Mesenchymal stem cell (in vitro differentiated cells and primary cell): ENCODE results near the gene ASIP.
A peak's percentile ranks its signal among the peaks of the same experiment; 100 is the strongest.
"Not testable (repeated sequence)": the region's sequence is repeated elsewhere in the genome, so short reads cannot be mapped to it uniquely, and the experiment has no call there.

Source experiments
- DNase-seq: peaks from one replicate; pipeline ENCODE4 v3.0.0-alpha.2; 2013
- H2AFZ ChIP-seq: one replicate; pipeline ENCODE4 v1.6.1; 2013; ENCODE audit warnings: low read depth, mild to moderate bottlenecking, control low read depth, inconsistent platforms, low read length, moderate library complexity
- H2AK5ac ChIP-seq: 2 replicates; pipeline ENCODE4 v1.6.1; 2013; ENCODE audit warnings: low read length, moderate library complexity, mild to moderate bottlenecking, inconsistent platforms; ENCODE audit not compliant: severe bottlenecking
- H2BK120ac ChIP-seq: one replicate; pipeline ENCODE4 v1.6.1; 2013; ENCODE audit warnings: low read depth, mild to moderate bottlenecking, inconsistent platforms, low read length, moderate library complexity
- H2BK12ac ChIP-seq, 2 experiments: one replicate each; pipeline ENCODE4 v1.6.1; 2013; ENCODE audit warnings: inconsistent platforms in 2 of 2, low read length in 2 of 2, mild to moderate bottlenecking in 2 of 2, moderate library complexity in 2 of 2, control low read depth in 1 of 2
- H2BK15ac ChIP-seq: one replicate; pipeline ENCODE4 v1.6.1; 2013; ENCODE audit warnings: mild to moderate bottlenecking, low read depth, inconsistent platforms; ENCODE audit not compliant: poor library complexity, severe bottlenecking
- H2BK5ac ChIP-seq: 2 replicates; pipeline ENCODE4 v1.6.1; 2013; ENCODE audit warnings: low read depth, mild to moderate bottlenecking, low read length, control low read depth, inconsistent platforms; ENCODE audit not compliant: poor library complexity, severe bottlenecking
- H3K14ac ChIP-seq, 2 experiments: one replicate each; pipeline ENCODE4 v1.6.1; 2013; ENCODE audit warnings: inconsistent platforms in 2 of 2, low read length in 2 of 2, control low read depth in 1 of 2, mild to moderate bottlenecking in 1 of 2, moderate library complexity in 1 of 2
- H3K18ac ChIP-seq, 2 experiments: one replicate each; pipeline ENCODE4 v1.6.1; 2013; ENCODE audit warnings: inconsistent platforms in 2 of 2, low read length in 2 of 2, control low read depth in 1 of 2, low read depth in 1 of 2, mild to moderate bottlenecking in 1 of 2
- H3K23ac ChIP-seq, 2 experiments: one replicate each; pipeline ENCODE4 v1.6.1; 2013; ENCODE audit warnings: inconsistent platforms in 2 of 2, low read length in 2 of 2, mild to moderate bottlenecking in 2 of 2, moderate library complexity in 2 of 2, control low read depth in 1 of 2
- H3K27ac ChIP-seq: 2 replicates; pipeline ENCODE4 v1.5.1; 2013; ENCODE audit warnings: mild to moderate bottlenecking, moderate library complexity, low read length, control low read depth, inconsistent platforms; ENCODE audit not compliant: poor library complexity, severe bottlenecking
- H3K27me3 ChIP-seq, 2 experiments: 2 replicates each; pipeline versions ENCODE4 v1.6.1 to v1.7.0; 2013; ENCODE audit warnings: low read length in 2 of 2, mild to moderate bottlenecking in 2 of 2, moderate library complexity in 2 of 2, control low read depth in 1 of 2, inconsistent platforms in 1 of 2; ENCODE audit not compliant: control insufficient read depth in 1 of 2, insufficient read depth in 1 of 2
- H3K36me3 ChIP-seq, 2 experiments: 2 replicates each; pipeline versions ENCODE4 v1.6.1 to v1.7.0; 2013; ENCODE audit warnings: low read length in 2 of 2, control low read depth in 1 of 2, inconsistent platforms in 1 of 2, low read depth in 1 of 2, mild to moderate bottlenecking in 1 of 2; ENCODE audit not compliant: insufficient read depth in 2 of 2, control insufficient read depth in 1 of 2
- H3K4ac ChIP-seq, 2 experiments: one replicate each; pipeline ENCODE4 v1.6.1; 2013; ENCODE audit warnings: inconsistent platforms in 2 of 2, low read length in 2 of 2, mild to moderate bottlenecking in 2 of 2, moderate library complexity in 2 of 2, control low read depth in 1 of 2, low read depth in 1 of 2
- H3K4me1 ChIP-seq: 2 replicates; pipeline ENCODE4 v1.6.1; 2013; ENCODE audit warnings: low read depth, low read length, control low read depth; ENCODE audit not compliant: control insufficient read depth, insufficient read depth
- H3K4me2 ChIP-seq: 2 replicates; pipeline ENCODE4 v1.6.1; 2013; ENCODE audit warnings: low read length, mild to moderate bottlenecking, inconsistent platforms; ENCODE audit not compliant: poor library complexity, severe bottlenecking
- H3K4me3 ChIP-seq, 2 experiments: 2 replicates each; pipeline versions ENCODE4 v1.5.1 to v1.7.0; 2013; ENCODE audit warnings: low read length in 2 of 2, mild to moderate bottlenecking in 2 of 2, control low read depth in 1 of 2, low read depth in 1 of 2; ENCODE audit not compliant: insufficient read depth in 1 of 2
- H3K79me1 ChIP-seq: replicated peaks from 2 replicates; pipeline ENCODE4 v1.6.1; 2013; ENCODE audit warnings: mild to moderate bottlenecking, control low read depth, low read length, inconsistent platforms; ENCODE audit not compliant: poor library complexity, severe bottlenecking
- H3K9ac ChIP-seq: 2 replicates; pipeline ENCODE4 v1.7.0; 2013; ENCODE audit warnings: mild to moderate bottlenecking, low read length, moderate library complexity
- H3K9me3 ChIP-seq: 2 replicates; pipeline ENCODE4 v1.7.0; 2013; ENCODE audit warnings: mild to moderate bottlenecking, low read length; ENCODE audit not compliant: control insufficient read depth
- H4K8ac ChIP-seq: one replicate; pipeline ENCODE4 v1.6.1; 2013; ENCODE audit warnings: inconsistent platforms, mild to moderate bottlenecking, low read length, moderate library complexity
- H4K91ac ChIP-seq: one replicate; pipeline ENCODE4 v1.6.1; 2013; ENCODE audit warnings: mild to moderate bottlenecking, low read length, inconsistent platforms
- WGBS: methylation state at CpG from one replicate; pipeline ENCODE4 v1.1.7; 2013; ENCODE audit warnings: mixed read lengths; 5-methylcytosine and 5-hydroxymethylcytosine counted together

ASIP gene

GRCh38 chr20:34201531-34201930 lies 39.7 kb upstream of the ASIP start:
- no peak overlapping the region for H2BK5ac ChIP-seq
- H3K4me2 ChIP-seq, result no peak overlapping the region
- H2AFZ ChIP-seq, result no peak overlapping the region
- WGBS, result 94% methylated on average over 4 of the region's 4 CpGs
- H3K4ac ChIP-seq, result no peak overlapping the region
- no peak overlapping the region for H3K9ac ChIP-seq
- H2AK5ac ChIP-seq, result no peak overlapping the region
- no peak overlapping the region for H2BK120ac ChIP-seq
- H3K23ac ChIP-seq, result no peak overlapping the region
- H4K8ac ChIP-seq, result no peak overlapping the region
- H3K14ac ChIP-seq, result no peak overlapping the region
- no peak overlapping the region for H3K4me3 ChIP-seq
- H3K36me3 ChIP-seq, result no peaks in the 10 kb centered on the region
- DNase-seq, result no peak
- H2BK15ac ChIP-seq, result no peak overlapping the region
- peaks cover 2 to 7% of the 10 kb centered on the region in 2 experiments for H3K27me3 ChIP-seq
- no peak overlapping the region for H2BK12ac ChIP-seq
- H3K18ac ChIP-seq, result no peak overlapping the region
- H3K79me1 ChIP-seq, result no peaks in the 10 kb centered on the region
- H4K91ac ChIP-seq, result no peak overlapping the region
- no peaks in the 10 kb centered on the region for H3K9me3 ChIP-seq
- no peak overlapping the region for H3K27ac ChIP-seq
- H3K4me1 ChIP-seq, result no peaks in the 10 kb centered on the region

DNA sequence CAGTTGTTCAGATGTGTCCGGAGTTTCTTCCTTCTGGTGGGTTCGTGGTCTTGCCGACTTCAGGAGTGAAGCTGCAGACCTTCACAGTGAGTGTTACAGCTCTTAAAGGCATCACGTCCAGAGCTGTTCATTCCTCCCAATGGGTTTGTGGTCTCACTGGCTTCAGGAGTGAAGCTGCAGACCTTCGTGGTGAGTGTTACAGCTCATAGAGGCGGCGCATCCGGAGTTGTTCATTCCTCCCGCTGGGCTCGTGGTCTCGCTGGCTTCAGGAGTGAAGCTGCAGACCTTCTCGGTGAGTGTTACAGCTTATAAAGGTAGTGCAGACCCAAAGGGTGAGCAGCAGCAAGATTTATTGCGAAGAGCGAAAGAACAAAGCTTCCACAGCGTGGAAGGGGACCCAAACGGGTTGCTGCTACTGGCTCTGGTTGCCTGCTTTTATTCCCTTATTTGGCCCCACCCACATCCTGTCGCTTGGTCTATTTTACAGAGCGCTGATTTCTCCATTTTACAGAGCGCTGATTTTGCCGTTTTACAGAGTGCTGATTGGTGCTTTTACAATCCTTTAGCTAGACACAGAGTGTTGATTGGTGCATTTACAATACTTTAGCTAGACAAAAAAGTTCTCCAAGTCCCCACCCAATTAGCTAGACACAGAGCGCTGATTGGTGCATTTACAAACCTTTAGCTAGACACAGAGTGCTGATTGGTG lies 35.9 kb upstream of the ASIP start:
- H2AFZ ChIP-seq, H2BK12ac ChIP-seq, H2BK5ac ChIP-seq, H3K4ac ChIP-seq, H3K4me2 ChIP-seq, H4K8ac ChIP-seq, H3K36me3 ChIP-seq, H3K14ac ChIP-seq, H4K91ac ChIP-seq, DNase-seq, H3K27me3 ChIP-seq, H2BK120ac ChIP-seq, H3K27ac ChIP-seq, H3K4me1 ChIP-seq, H3K23ac ChIP-seq, H3K4me3 ChIP-seq, H3K79me1 ChIP-seq, H3K9ac ChIP-seq, H2BK15ac ChIP-seq, H3K18ac ChIP-seq, H2AK5ac ChIP-seq: not testable (repeated sequence)
- WGBS, result 87% methylated on average over 21 of the region's 21 CpGs
- H3K9me3 ChIP-seq, result peaks cover 17% of the 10 kb centered on the region

DNA sequence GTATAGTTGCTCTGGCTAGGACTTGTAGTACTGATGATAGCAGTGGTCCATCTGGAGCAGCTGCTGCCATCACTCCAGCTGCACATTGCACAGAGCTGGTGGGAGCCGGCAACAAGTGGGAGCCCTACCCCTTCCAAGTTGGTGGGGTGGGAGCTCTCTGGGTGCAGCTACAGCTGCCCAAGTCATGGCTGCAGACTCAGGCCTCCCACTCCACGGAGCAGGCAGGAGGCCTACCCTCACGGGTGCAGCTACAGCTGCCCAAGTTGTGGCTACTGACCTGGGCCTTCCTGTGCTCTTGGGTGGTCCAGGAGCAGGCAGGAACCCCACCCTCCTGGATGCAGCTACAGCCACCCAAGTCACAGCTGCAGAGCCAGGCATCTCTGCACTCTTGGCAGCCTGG lies 32.1 kb upstream of the ASIP start:
- WGBS, result 76% methylated on average over 3 of the region's 3 CpGs
- Histone ChIP-seq H3K23ac (no peak overlapping the region), H3K9ac (no peak overlapping the region), H2BK5ac (no peak overlapping the region), H3K4ac (no peak overlapping the region), H3K27me3 (peaks cover 0 to 6% of the 10 kb centered on the region in 2 experiments), H3K4me2 (no peak overlapping the region), H4K8ac (no peak overlapping the region), H4K91ac (no peak overlapping the region), H2BK15ac (no peak overlapping the region), H3K27ac (no peak overlapping the region), H2BK12ac (no peak overlapping the region), H3K36me3 (peaks cover 0 to 4% of the 10 kb centered on the region in 2 experiments), H3K9me3 (peaks cover 52% of the 10 kb centered on the region), H3K4me3 (no peak overlapping the region), H2AFZ (no peak overlapping the region), H3K14ac (peak overlapping the region in 1 of 2 experiments; percentile 90), H3K4me1 (no peaks in the 10 kb centered on the region), H2AK5ac (no peak overlapping the region), H2BK120ac (no peak overlapping the region), H3K18ac (peak overlapping the region in 1 of 2 experiments; percentile 8), H3K79me1 (no peaks in the 10 kb centered on the region)
- no peak for DNase-seq

DNA sequence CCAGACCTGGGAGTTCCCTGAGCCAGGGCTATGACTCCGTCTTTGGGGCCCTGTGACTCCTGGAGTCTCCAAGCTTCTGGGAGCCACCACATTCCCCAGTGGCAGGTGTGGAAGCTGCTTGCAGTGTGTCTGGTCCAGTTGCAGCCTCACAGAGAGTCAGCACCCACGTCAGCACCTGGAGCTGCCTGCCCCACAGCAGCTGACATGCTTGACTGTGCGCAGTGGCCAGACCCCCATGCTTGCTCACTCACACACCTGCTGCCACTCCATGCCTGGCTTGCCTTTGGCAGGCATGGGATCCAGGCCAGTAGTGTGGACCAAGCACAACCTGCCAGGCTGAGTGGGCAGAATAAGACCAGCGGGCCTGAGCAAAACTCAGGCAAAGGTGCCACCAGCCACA lies 31.0 kb upstream of the ASIP start:
- Histone ChIP-seq H3K23ac (no peak overlapping the region), H3K9me3 (peaks cover 52% of the 10 kb centered on the region), H3K27me3 (peaks cover 0 to 6% of the 10 kb centered on the region in 2 experiments), H3K4me3 (no peak overlapping the region), H4K8ac (no peak overlapping the region), H2AFZ (no peak overlapping the region), H3K18ac (no peak overlapping the region), H3K79me1 (no peaks in the 10 kb centered on the region), H2BK120ac (no peak overlapping the region), H3K4me2 (no peak overlapping the region), H3K4me1 (no peaks in the 10 kb centered on the region), H3K9ac (no peak overlapping the region), H2AK5ac (no peak overlapping the region), H3K4ac (no peak overlapping the region), H4K91ac (peak overlapping the region; percentile 11), H3K27ac (no peak overlapping the region), H3K14ac (no peak overlapping the region), H2BK15ac (no peak overlapping the region), H2BK5ac (no peak overlapping the region), H3K36me3 (peaks cover 0 to 4% of the 10 kb centered on the region in 2 experiments), H2BK12ac (no peak overlapping the region)
- WGBS, result 87% methylated on average over 4 of the region's 4 CpGs
- no peak for DNase-seq
